T-helper 2 cell treated with Interferon-gamma antibody and Interleukin-4, amounts not matched to agents 5 μg/mL and 100 μg/mL, for 36 hours (primary cell): ENCODE measurements around the gene GSG1L.

Experiments
- DNase-seq: peaks from one replicate; pipeline ENCODE4 v3.0.0; 2021; ENCODE audit warnings: low spot score
- H3K27ac Mint-ChIP-seq: one replicate; pipeline ENCODE4 v1.8.0; 2021; ENCODE audit warnings: mild to moderate bottlenecking, mixed read lengths
- H3K27me3 Mint-ChIP-seq: one replicate; pipeline ENCODE4 v1.8.0; 2021; ENCODE audit warnings: low read depth, mixed read lengths
- H3K36me3 Mint-ChIP-seq: one replicate; pipeline ENCODE4 v1.8.0; 2021; ENCODE audit warnings: low read depth, mixed read lengths
- H3K4me1 Mint-ChIP-seq: one replicate; pipeline ENCODE4 v1.8.0; 2021; ENCODE audit warnings: low read depth, mixed read lengths
- H3K4me3 Mint-ChIP-seq: one replicate; pipeline ENCODE4 v1.8.0; 2022; ENCODE audit warnings: mild to moderate bottlenecking, moderate library complexity, mixed read lengths
- H3K9me3 Mint-ChIP-seq: one replicate; pipeline ENCODE4 v1.8.0; 2021; ENCODE audit warnings: mixed read lengths

Gene GSG1L

DNA sequence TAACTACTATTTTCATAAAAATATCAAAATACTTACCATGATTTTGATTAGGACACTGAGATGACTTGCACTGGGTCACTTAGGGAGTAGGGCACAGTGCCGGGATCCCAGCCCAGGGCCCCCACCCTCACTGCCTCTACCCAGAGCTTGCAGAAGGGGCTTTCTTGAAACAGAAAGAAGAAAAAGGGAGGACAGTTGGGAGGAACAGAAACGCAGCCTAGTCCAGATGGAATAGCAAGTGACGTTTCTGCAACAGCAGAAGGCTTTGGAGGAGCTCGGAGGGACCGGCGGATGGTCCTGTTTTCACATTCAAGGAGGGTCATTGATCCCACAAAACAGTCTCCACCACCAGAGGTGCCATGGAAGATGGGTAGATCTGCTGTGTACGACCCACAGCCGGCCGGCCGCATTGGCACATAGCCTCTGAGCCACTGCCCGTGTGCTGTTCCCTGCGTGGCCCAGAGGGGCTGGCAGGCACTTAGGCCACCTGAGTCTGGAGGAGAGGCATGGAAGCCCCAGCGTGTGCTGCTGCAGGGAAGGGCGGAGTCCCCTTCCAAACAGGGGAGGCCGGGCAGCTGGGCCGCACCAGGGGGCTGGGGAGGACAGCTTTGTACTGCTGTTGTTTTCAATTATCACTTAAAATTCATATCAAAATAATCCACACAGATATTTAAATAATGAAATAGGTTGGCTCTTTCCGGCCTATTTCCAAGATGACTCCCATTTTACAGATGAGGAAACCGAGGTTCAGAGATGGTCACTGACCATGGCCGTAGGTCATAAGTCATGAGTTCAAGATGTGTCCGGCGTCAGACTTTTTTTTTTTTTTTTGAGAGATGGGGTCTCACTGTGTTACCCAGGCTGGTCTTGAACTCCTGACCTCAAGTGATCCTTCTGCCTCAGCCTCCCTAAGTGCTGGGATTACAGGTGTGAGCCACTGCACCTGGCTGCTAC is 22.9 kb upstream of the GSG1L start:
- Mint-ChIP-seq H3K4me1 (no peaks in the 10 kb centered on the region), H3K27ac (no peak overlapping the region), H3K9me3 (no peaks in the 10 kb centered on the region), H3K4me3 (no peak overlapping the region), H3K36me3 (peaks cover 2% of the 10 kb centered on the region), H3K27me3 (no peaks in the 10 kb centered on the region)
- no peak for DNase-seq

DNA sequence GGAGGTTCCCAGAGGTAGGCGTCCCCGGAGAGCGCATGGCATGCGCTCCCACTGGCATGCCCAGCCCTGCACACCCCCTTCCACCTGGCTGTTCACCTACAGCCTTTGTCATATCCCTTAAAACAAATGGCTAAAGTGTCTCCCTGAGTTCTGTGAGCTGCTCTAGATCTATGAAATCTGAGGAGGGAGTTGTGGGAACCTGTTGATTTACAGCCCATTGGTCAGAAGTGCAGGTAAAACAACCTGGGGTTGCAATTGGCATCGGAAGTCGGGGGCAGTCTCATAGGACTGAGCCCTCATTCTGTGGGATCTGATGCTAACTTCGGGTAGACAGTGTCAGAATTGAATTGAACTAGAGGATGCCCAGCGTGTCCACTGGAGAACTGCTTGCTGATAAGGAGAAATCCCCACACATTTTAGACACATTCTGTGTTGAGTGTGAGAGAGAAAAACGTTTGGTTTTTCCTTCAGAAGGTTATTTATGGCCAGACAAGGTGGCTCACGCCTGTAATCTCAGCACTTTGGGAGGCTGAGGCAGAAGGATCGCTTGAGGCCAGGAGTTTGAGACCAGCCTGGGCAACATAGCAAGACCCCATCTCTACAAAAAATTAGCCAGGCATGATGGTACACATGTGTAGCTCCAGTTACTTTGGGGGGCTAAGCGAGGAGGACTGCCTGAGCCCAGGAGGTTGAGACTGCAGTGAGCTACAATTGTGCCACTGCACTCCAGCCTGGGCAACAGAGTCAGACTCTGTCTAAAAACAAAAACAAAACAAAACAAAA is 22.1 kb upstream of the GSG1L start:
- Mint-ChIP-seq H3K36me3 (peaks cover 2% of the 10 kb centered on the region), H3K27me3 (no peaks in the 10 kb centered on the region), H3K9me3 (no peaks in the 10 kb centered on the region), H3K27ac (no peak overlapping the region), H3K4me1 (no peaks in the 10 kb centered on the region), H3K4me3 (no peak overlapping the region)
- DNase-seq, result no peak

DNA sequence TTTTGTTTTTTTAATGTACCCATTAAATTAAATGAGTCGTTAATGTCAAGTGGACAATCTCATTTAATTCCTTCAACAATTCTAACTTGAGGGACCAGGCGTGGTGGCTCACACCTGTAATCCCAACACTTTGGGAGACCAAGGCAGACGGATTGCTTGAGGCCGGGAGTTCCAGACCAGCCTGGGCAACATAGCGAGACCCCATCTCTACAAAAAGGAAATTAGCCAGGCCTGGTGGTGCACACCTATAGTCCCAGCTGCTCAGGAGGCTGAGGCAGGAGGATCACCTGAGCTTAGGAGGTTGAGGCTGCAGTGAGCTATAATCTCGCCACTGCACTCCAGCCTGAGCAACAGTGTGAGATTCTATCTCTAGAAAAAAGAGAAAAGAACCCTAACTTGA is 20.7 kb upstream of the GSG1L start:
- Mint-ChIP-seq H3K4me3 (no peak overlapping the region), H3K9me3 (no peaks in the 10 kb centered on the region), H3K4me1 (no peaks in the 10 kb centered on the region), H3K27ac (no peak overlapping the region), H3K36me3 (no peaks in the 10 kb centered on the region), H3K27me3 (no peaks in the 10 kb centered on the region)
- no peak for DNase-seq

- Mint-ChIP-seq H3K9me3 (no peaks in the 10 kb centered on the region), H3K27me3 (no peaks in the 10 kb centered on the region)
Observed at GRCh38 chr16:28082624-28083023, 19.1 kb upstream of the GSG1L start.

GRCh38 chr16:28081391-28081968 is 18.0 kb upstream of the GSG1L start:
- Mint-ChIP-seq H3K36me3 (no peaks in the 10 kb centered on the region), H3K4me3 (no peak overlapping the region), H3K27me3 (no peaks in the 10 kb centered on the region), H3K9me3 (no peaks in the 10 kb centered on the region), H3K27ac (no peak overlapping the region), H3K4me1 (no peaks in the 10 kb centered on the region)
- DNase-seq, result no peak

More at GRCh38 chr16:28082624-28083023, 19.1 kb upstream of the GSG1L start:
- Mint-ChIP-seq H3K27ac (no peak overlapping the region), H3K36me3 (no peaks in the 10 kb centered on the region), H3K4me3 (no peak overlapping the region), H3K4me1 (no peaks in the 10 kb centered on the region)
- DNase-seq, result no peak

GRCh38 chr16:28078261-28078660 is 14.7 kb upstream of the GSG1L start:
- H3K4me3 Mint-ChIP-seq, result no peak overlapping the region
- no peak overlapping the region for H3K27ac Mint-ChIP-seq
- H3K36me3 Mint-ChIP-seq, result no peaks in the 10 kb centered on the region
- no peak for DNase-seq
- H3K27me3 Mint-ChIP-seq, result no peaks in the 10 kb centered on the region
- no peaks in the 10 kb centered on the region for H3K9me3 Mint-ChIP-seq
- H3K4me1 Mint-ChIP-seq, result no peaks in the 10 kb centered on the region

- DNase-seq, result no peak
- H3K27ac Mint-ChIP-seq, result no peak overlapping the region
- H3K27me3 Mint-ChIP-seq, result no peaks in the 10 kb centered on the region
- H3K4me3 Mint-ChIP-seq, result no peak overlapping the region
- H3K36me3 Mint-ChIP-seq, result no peaks in the 10 kb centered on the region
- H3K9me3 Mint-ChIP-seq, result no peaks in the 10 kb centered on the region
- no peaks in the 10 kb centered on the region for H3K4me1 Mint-ChIP-seq
Observed at GRCh38 chr16:28073836-28074235, 10.3 kb upstream of the GSG1L start.

DNA sequence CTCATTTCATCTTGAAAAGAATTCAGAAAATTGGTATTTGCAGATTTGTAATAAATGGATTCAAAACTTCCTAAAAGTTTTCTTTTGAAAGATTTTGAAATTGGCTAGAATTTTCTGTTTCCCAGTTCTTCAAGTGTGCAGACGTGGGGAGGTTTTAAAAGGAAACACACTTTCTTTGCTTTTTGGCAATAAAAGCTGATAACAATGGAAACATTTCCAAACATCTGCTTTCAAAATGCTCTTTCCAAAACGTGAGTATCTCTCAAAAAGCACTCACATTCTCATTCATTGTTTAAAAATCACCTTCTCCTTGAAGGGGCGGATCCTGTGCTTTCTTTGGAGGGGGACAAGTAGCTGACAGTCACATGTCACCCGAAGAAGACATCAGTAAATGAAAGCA is 8.6 kb upstream of the GSG1L start:
- no peaks in the 10 kb centered on the region for H3K4me1 Mint-ChIP-seq
- no peaks in the 10 kb centered on the region for H3K9me3 Mint-ChIP-seq
- peaks cover 4% of the 10 kb centered on the region for H3K27me3 Mint-ChIP-seq
- no peak for DNase-seq
- no peak overlapping the region for H3K4me3 Mint-ChIP-seq
- no peaks in the 10 kb centered on the region for H3K36me3 Mint-ChIP-seq
- H3K27ac Mint-ChIP-seq, result no peak overlapping the region

- H3K4me3 Mint-ChIP-seq, result no peak overlapping the region
- no peak overlapping the region for H3K27ac Mint-ChIP-seq
- no peaks in the 10 kb centered on the region for H3K36me3 Mint-ChIP-seq
- no peak for DNase-seq
- H3K9me3 Mint-ChIP-seq, result no peaks in the 10 kb centered on the region
- H3K4me1 Mint-ChIP-seq, result no peaks in the 10 kb centered on the region
- H3K27me3 Mint-ChIP-seq, result peaks cover 11% of the 10 kb centered on the region
Observed at GRCh38 chr16:28069971-28070794, 6.7 kb upstream of the GSG1L start.

DNA sequence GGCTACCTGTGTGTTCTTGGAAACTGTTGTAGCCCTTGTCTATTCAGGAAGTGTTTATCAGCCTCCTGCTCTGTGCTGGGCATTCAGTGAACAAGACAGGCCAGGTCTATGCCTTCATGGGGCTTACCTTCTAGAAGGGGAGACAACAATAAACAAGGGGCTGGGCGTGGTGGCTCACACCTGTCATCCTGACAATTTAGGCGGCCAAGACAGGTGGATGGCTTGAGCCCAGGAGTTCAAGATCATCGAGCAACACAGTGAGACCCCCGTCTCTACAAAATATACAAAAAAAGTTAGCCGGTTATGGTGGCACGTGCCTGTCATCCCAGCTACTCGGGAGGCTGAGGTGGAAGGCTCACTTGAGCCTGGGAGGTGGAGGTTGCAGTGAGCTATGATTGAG is 5.5 kb upstream of the GSG1L start:
- peaks cover 23% of the 10 kb centered on the region for H3K27me3 Mint-ChIP-seq
- DNase-seq, result no peak
- no peaks in the 10 kb centered on the region for H3K36me3 Mint-ChIP-seq
- no peak overlapping the region for H3K27ac Mint-ChIP-seq
- no peaks in the 10 kb centered on the region for H3K4me1 Mint-ChIP-seq
- H3K4me3 Mint-ChIP-seq, result no peak overlapping the region
- no peaks in the 10 kb centered on the region for H3K9me3 Mint-ChIP-seq

DNA sequence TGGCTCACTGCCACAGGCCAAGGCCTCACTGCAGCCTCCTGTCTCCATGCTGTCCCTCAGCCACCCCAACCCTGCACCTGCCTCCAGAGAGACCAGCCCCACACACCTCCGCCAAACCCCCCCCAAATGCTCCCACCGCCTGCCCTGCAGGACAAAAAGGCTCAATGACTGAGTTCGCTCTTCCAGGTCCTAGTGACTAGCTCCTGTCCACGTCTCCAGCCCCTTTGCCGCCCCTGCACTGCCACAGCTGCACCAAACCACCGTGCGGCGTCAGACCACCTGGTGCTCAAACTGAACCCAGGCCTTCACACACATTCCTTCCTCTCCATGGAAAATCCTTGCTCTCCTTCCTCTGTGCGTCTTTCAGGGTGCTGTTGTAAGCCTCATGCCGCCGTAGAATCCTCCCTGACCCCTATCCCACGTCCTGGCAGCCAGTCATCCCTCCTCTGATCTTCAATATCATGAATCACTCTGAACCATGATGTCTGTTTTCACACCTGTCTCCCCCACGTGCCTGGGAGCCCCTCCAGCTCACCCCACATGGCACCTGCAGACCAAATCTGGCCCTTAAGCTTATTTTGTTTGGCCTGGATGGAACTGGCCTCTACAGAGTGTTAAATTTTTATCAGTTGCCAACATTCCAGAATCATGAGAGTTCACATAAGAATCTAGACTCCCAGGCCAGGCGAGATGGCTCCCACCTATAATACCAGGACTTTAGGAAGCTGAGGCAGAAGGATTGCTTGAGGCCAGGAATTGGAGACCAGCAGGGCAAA is 4.3 kb upstream of the GSG1L start:
- no peak overlapping the region for H3K4me3 Mint-ChIP-seq
- H3K9me3 Mint-ChIP-seq, result no peaks in the 10 kb centered on the region
- H3K27me3 Mint-ChIP-seq, result peaks cover 24% of the 10 kb centered on the region
- no peak overlapping the region for H3K27ac Mint-ChIP-seq
- no peaks in the 10 kb centered on the region for H3K4me1 Mint-ChIP-seq
- DNase-seq, result no peak
- H3K36me3 Mint-ChIP-seq, result no peaks in the 10 kb centered on the region

GRCh38 chr16:28064706-28065249 is 1.3 kb upstream of the GSG1L start:
- DNase-seq, result no peak
- no peak overlapping the region for H3K4me3 Mint-ChIP-seq

GRCh38 chr16:28064150-28064549 is 636 bp upstream of the GSG1L start:
- H3K4me3 Mint-ChIP-seq, result no peak overlapping the region
- peaks cover 54% of the 10 kb centered on the region for H3K27me3 Mint-ChIP-seq
- no peak overlapping the region for H3K27ac Mint-ChIP-seq
- no peaks in the 10 kb centered on the region for H3K4me1 Mint-ChIP-seq
- no peaks in the 10 kb centered on the region for H3K36me3 Mint-ChIP-seq
- no peak for DNase-seq
- H3K9me3 Mint-ChIP-seq, result no peaks in the 10 kb centered on the region

More at GRCh38 chr16:28064706-28065249, 1.3 kb upstream of the GSG1L start:
- Mint-ChIP-seq H3K9me3 (no peaks in the 10 kb centered on the region), H3K36me3 (no peaks in the 10 kb centered on the region), H3K27ac (no peak overlapping the region), H3K4me1 (no peaks in the 10 kb centered on the region), H3K27me3 (peaks cover 48% of the 10 kb centered on the region)
